ENCODE data around the gene PACRG.

PACRG gene

DNA sequence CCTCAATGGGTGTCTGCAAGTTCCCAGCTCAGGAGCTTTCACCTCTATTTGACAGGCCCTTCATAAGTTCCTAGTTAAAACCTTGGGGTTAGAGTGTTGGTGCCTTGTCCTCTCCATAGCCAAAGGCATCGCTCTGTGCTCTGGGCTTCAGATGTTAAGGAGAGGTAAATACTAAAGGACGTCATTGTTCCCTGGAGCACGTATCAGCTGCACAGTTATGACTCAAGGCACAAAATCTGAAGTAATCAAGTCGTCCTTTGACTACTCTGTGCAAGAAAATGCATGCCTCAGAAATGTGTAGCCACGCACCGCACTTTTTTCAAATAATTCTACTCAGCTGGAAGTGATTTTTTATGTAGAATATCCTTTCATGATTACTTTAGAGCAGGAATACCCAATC, 446.0 kb downstream of the PACRG start:
- TF ChIP-seq, protein P1, sequence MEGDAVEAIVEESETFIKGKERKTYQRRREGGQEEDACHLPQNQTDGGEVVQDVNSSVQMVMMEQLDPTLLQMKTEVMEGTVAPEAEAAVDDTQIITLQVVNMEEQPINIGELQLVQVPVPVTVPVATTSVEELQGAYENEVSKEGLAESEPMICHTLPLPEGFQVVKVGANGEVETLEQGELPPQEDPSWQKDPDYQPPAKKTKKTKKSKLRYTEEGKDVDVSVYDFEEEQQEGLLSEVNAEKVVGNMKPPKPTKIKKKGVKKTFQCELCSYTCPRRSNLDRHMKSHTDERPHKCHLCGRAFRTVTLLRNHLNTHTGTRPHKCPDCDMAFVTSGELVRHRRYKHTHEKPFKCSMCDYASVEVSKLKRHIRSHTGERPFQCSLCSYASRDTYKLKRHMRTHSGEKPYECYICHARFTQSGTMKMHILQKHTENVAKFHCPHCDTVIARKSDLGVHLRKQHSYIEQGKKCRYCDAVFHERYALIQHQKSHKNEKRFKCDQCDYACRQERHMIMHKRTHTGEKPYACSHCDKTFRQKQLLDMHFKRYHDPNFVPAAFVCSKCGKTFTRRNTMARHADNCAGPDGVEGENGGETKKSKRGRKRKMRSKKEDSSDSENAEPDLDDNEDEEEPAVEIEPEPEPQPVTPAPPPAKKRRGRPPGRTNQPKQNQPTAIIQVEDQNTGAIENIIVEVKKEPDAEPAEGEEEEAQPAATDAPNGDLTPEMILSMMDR (conservative IDR thresholded peaks at IDR 0.05; ENCODE audit: low read depth, low read length) = no peak
- no peak for DNase-seq (ENCODE audit: low read depth)
- H3K4me3 ChIP-seq (ENCODE audit: low read depth, low read length) = no peak overlapping the region

GRCh38 chr6:163175301-163175700, 447.5 kb downstream of the PACRG start:
- H3K4me3 ChIP-seq (ENCODE audit: low read depth, low read length) = no peak overlapping the region
- TF ChIP-seq, protein P1 (conservative IDR thresholded peaks at IDR 0.05; ENCODE audit: low read depth, low read length) = no peak
- no peak for DNase-seq (ENCODE audit: low read depth)

DNA sequence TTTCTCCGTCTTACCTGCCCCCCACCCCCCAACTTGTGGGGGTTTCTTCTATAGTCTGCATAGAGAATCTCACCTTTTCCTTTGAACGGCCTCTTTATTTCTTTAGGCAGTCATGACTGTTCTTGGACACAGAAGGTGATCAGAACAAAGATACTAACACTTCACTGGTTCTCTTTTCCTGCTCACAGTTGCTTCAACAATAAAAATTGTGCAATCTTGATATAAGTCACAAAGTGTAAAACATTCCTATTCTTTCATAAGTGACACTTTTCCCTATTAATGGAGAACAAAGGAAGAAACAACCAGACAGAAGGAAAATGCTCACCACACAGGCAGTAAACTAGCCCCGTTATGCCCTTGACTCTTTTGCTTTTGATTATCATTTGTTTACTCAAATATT, 448.3 kb downstream of the PACRG start:
- no peak overlapping the region for H3K4me3 ChIP-seq (ENCODE audit: low read depth, low read length)
- DNase-seq (ENCODE audit: low read depth) = no peak
- TF ChIP-seq, protein P1 (conservative IDR thresholded peaks at IDR 0.05; ENCODE audit: low read depth, low read length) = no peak

DNA sequence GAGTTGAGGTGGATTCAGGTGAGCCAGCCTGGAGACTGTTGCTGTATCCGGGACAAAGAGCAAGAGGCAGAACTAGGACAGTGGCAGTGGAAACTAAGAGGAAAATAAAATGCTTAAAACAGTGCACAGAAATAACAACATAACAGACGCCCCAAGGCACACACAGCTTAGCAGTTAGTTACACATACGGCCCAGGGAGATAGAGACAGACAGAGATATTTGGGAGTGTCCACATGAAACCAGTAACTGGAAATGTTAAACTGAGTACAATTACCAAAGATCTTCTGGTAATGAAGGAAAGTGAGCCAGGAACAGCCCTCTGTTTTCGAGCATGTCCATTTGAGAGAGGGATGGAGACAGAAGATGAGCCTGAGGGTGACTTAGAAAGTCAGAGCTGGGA, 449.2 kb downstream of the PACRG start:
- TF ChIP-seq, protein P1 (conservative IDR thresholded peaks at IDR 0.05; ENCODE audit: low read depth, low read length) = no peak

GRCh38 chr6:163177892-163178420, 450.2 kb downstream of the PACRG start:
- no peak for DNase-seq (ENCODE audit: low read depth)
- TF ChIP-seq, protein P1 (conservative IDR thresholded peaks at IDR 0.05; ENCODE audit: low read depth, low read length) = no peak
- H3K4me3 ChIP-seq (ENCODE audit: low read depth, low read length) = no peak overlapping the region

More for the DNA sequence above, 449.2 kb downstream of the PACRG start:
- no peak for DNase-seq (ENCODE audit: low read depth)
- H3K4me3 ChIP-seq (ENCODE audit: low read depth, low read length) = no peak overlapping the region

- TF ChIP-seq, protein P1 (conservative IDR thresholded peaks at IDR 0.05; ENCODE audit: low read depth, low read length) = no peak
- DNase-seq (ENCODE audit: low read depth) = no peak
These were observed 451.3 kb downstream of the PACRG start for GRCh38 chr6:163179061-163179460.

GRCh38 chr6:163179721-163180120, 451.9 kb downstream of the PACRG start:
- DNase-seq (ENCODE audit: low read depth) = no peak
- no peak overlapping the region for H3K4me3 ChIP-seq (ENCODE audit: low read depth, low read length)
- TF ChIP-seq, protein P1 (conservative IDR thresholded peaks at IDR 0.05; ENCODE audit: low read depth, low read length) = no peak

More at GRCh38 chr6:163179061-163179460, 451.3 kb downstream of the PACRG start:
- no peak overlapping the region for H3K4me3 ChIP-seq (ENCODE audit: low read depth, low read length)

Measured in choroid plexus epithelial cell (primary cell).